ENCODE results near the gene UBA3. TPM values are rescaled to one million over a fixed set of nuclear protein-coding genes. Genes with fewer than 3 reads are reported as not detected.

The UBA3 gene
- total RNA-seq (2014; rRNA removed; shearing (Covaris generic)): 41.0 and 48.4 TPM in 2 replicates

DNA sequence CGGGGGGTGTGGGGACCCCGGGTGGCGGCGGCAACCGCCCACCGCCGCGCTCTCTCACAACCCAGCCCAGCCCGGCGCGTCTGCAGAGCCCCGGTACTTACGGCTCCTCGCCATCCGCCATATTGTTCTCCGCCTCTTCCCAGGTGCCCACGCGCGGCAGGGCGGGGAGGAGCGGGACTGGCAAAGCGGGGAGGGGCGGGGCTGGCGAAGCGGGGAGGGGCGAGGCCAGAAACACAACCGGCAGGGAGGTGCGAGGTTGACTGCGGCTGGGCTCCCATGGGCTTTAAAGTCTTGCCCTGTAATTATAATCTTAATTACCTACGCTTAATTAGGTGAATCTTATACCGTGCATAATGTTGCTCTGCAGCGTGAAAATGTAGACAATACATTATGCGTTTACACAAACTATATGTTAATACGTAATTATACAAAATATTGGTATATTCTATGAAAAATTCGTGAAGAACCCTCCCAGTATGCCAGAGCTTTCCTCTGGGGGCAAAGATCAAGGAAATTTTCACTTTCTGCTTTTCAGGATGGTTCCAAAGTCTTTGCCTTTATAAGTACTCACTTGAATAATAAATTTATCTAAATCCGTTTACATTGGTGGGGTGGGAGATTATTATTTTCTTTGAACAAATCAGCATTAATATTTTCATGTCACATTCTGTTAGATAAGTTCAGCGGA, at the start of gene UBA3:
TSS of gene UBA3 (minus strand) at position 133 of the 688 bp plus-strand sequence. CDS start at position 121, 12 bp downstream.
- Histone ChIP-seq H3K9me3 (replicated peaks) (no peaks in the 10 kb centered on the region), H3K36me3 (no peaks in the 10 kb centered on the region), H3K4me3 (peak within 1 kb of the TSS; percentile 73), H3K4me1 (peaks cover 14% of the 10 kb centered on the region), H3K27ac (peak within 1 kb of the TSS; percentile 61), H3K27me3 (no peaks in the 10 kb centered on the region)
- peak; percentile 83 to 84 for DNase-seq

DNA sequence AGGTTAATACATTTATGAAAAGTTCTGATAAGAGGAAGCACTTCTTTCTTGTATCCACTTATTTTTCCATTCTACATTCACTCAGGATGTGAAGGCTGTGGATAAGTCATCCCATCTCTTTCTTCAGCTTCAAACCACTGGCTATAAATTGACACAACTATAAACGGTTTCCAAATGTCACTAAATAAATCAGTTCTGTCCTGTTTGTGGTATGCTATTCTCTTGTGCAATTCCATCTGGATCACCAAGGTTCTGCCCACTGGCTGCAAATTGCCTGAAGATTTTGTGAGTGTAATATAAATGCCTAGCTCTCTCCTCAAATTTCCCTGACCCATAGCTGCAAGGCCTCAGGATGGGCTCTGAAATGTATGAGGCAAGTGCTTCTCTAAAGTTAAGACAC, 49.4 kb upstream of the UBA3 start:
- no peaks in the 10 kb centered on the region for H3K27me3 ChIP-seq
- no peaks in the 10 kb centered on the region for H3K4me1 ChIP-seq
- H3K36me3 ChIP-seq: no peaks in the 10 kb centered on the region
- no peak overlapping the region for H3K27ac ChIP-seq
- H3K9me3 ChIP-seq (replicated peaks): no peaks in the 10 kb centered on the region
- H3K4me3 ChIP-seq: no peak overlapping the region
- DNase-seq: no peak

DNA sequence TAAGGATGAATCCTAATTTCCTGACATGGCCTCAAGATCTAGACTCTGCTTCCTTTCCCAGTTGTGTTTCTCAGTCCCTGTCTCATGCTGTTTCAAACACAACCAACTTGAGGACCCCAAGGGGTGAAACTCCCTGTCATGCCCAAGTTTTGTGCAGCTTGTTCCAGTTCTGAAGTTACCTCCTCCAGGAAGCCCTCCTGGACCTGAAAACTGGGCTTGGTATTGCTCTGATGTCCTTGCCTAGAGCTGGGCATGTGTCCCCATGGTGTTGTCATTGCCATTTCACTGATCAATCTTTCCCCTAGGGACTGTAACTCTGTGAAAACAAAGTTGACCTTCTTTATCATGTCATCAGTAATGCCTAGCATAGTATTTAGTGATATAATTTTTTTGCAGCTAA, 48.3 kb upstream of the UBA3 start:
- H3K4me1 ChIP-seq: no peaks in the 10 kb centered on the region
- H3K27ac ChIP-seq: no peak overlapping the region
- no peaks in the 10 kb centered on the region for H3K27me3 ChIP-seq
- DNase-seq: no peak
- no peak overlapping the region for H3K4me3 ChIP-seq
- H3K9me3 ChIP-seq (replicated peaks): no peaks in the 10 kb centered on the region
- H3K36me3 ChIP-seq: no peaks in the 10 kb centered on the region

DNA sequence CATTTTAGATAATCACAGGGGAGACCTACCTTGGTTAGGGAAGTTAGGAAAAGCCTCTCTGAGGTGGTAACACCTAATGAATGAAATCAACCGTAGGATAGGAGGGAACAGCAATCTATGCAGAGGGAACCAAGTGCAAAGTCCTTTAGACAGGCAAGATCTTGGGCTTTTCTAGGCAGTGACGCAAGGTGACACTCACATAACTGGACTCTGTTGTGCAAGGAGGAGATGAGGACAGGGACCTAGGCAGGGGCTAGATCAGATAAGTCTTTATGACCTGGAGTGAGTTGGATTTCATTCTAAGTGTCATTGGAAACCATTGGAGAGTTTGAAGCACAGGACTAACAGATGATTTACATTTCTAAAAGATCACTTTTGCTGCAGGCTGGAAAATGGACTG, 46.8 kb upstream of the UBA3 start:
- H3K9me3 ChIP-seq (replicated peaks): no peaks in the 10 kb centered on the region
- peaks cover 7% of the 10 kb centered on the region for H3K4me1 ChIP-seq
- no peak for DNase-seq
- no peak overlapping the region for H3K4me3 ChIP-seq
- no peak overlapping the region for H3K27ac ChIP-seq
- no peaks in the 10 kb centered on the region for H3K36me3 ChIP-seq
- no peaks in the 10 kb centered on the region for H3K27me3 ChIP-seq

DNA sequence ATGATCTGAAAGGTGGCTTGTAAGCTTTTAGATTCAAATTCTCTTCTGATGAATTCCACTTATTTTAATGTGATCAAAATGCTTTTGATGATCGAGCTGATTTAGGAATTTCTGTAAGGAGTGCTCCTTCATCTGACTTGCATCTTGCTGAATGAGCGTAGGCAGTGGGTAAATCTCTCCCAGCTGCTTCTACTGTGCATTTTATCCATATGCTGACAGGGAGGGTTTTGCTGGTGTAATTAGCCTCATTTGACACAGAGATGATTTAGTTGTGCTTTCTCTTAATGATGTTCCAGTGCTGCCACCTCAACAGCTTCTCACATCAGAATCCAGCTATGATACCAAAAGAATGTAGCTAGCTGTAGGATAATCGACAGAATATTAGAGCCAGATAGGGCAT, 46.1 kb upstream of the UBA3 start:
- Histone ChIP-seq H3K36me3 (no peaks in the 10 kb centered on the region), H3K4me3 (no peak overlapping the region)

DNA sequence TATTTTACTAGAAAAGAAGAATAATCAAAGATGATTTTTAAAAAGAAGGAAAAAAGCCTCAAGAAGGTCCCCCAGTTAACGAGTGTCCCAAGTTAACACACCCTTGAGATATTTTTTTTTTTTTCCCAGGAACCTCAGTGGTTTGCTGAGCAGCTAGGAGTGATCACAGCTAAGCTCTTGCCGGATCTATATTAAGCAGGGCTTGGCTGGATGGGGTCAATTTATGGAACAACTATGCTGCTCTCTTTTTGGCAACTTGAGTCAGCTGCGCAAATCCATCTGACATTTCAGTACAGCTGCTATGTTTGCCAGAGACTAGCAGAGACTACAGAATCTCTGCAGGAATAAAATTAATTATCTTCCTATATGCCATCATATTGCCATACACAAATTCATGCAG, 42.2 kb upstream of the UBA3 start, which contains the start of gene LMOD3:
TSS of gene LMOD3 (minus strand) at position 193 of the 400 bp plus-strand sequence. CDS start 209 bp downstream, outside the sequence.
- Histone ChIP-seq H3K4me3 (peak within 1 kb of the TSS; percentile 51), H3K4me1 (peaks cover 7% of the 10 kb centered on the region), H3K36me3 (no peaks in the 10 kb centered on the region), H3K9me3 (replicated peaks) (no peaks in the 10 kb centered on the region), H3K27me3 (no peaks in the 10 kb centered on the region), H3K27ac (no peak within 1 kb of the TSS)
- peak; percentile 66 to 80 for DNase-seq

More for the DNA sequence above, 46.1 kb upstream of the UBA3 start:
- H3K27me3 ChIP-seq: no peaks in the 10 kb centered on the region
- DNase-seq: no peak
- H3K4me1 ChIP-seq: peaks cover 7% of the 10 kb centered on the region
- no peak overlapping the region for H3K27ac ChIP-seq
- H3K9me3 ChIP-seq (replicated peaks): no peaks in the 10 kb centered on the region

DNA sequence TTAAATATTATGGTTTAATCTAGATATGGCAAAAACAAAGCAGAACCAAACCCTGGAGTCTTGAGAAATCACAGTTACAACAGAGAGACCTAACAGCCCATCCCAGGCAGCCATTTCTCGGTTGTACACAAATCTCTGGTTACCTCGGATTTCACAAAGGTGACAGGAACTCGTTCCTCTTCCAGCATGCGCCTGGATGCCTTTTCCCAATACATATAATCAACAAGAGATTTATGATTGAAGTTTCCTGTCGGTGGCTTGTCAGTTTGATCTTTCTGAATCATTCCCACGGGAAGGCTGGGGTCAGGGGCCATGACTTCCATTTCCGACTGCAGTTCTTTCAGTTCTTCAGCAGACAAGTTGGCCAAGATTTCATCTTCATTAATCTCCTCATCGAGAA, 41.8 kb upstream of the UBA3 start:
- H3K27me3 ChIP-seq: no peaks in the 10 kb centered on the region
- peaks cover 10% of the 10 kb centered on the region for H3K4me1 ChIP-seq
- peak in 1 of 2 experiments; percentile 15 for DNase-seq
- no peaks in the 10 kb centered on the region for H3K9me3 ChIP-seq (replicated peaks)
- H3K36me3 ChIP-seq: no peaks in the 10 kb centered on the region
- H3K4me3 ChIP-seq: peak overlapping the region; percentile 51
- no peak overlapping the region for H3K27ac ChIP-seq

DNA sequence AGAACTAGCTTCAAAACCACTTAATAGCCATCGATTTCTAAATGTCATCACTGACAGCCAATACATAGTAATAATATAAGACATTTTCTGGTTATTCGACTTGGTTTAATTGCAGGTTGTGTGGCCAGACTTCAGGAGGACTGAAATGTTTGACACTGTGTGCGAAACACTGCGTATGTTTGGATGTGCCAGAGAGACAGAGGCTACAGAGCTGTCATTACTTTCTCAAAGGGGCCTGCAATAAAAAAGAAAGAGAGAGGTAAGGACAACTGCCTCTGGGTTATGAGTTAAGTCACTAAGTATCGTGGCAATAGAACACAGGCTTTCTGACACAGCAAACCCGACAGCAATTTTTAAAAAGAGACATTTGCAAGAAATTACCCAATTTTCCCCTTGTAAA, 41.3 kb upstream of the UBA3 start:
- H3K27ac ChIP-seq: no peak overlapping the region

DNA sequence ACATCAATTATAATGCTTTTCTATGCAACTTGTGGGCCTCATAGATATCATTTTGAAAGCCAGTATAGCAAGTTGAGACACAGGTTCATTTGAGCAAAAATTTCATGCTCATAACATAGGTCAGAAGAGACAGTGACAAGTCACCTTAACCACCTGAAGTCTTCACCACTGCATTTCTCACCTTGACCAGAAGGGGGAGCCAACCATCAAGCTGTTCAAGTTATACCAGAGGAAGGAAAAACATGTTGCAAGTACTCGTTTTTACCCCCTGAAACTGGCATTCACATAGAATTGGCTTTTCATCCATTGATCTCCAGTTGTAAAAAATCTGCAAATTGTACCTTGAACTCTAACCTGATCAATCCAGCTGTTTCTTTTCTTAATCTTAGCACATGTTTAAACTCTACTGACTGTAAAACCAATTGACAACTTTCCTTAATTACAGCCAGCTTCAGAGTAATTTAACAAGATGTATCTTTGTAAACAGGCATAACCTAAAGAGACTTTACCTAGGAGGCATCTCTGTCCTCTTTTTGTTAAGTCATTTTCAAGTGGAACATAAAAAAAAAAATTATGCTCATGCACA, 40.8 kb upstream of the UBA3 start:
- H3K27ac ChIP-seq: no peak overlapping the region
- H3K36me3 ChIP-seq: no peaks in the 10 kb centered on the region
- peak; percentile 48 to 81 for DNase-seq
- peaks cover 19% of the 10 kb centered on the region for H3K4me1 ChIP-seq
- no peaks in the 10 kb centered on the region for H3K27me3 ChIP-seq
- H3K9me3 ChIP-seq (replicated peaks): no peaks in the 10 kb centered on the region
- no peak overlapping the region for H3K4me3 ChIP-seq

More for the DNA sequence above, 41.3 kb upstream of the UBA3 start:
- peak overlapping the region; percentile 51 for H3K4me3 ChIP-seq
- no peaks in the 10 kb centered on the region for H3K27me3 ChIP-seq
- H3K9me3 ChIP-seq (replicated peaks): no peaks in the 10 kb centered on the region
- no peaks in the 10 kb centered on the region for H3K36me3 ChIP-seq
- no peak for DNase-seq
- peaks cover 15% of the 10 kb centered on the region for H3K4me1 ChIP-seq

DNA sequence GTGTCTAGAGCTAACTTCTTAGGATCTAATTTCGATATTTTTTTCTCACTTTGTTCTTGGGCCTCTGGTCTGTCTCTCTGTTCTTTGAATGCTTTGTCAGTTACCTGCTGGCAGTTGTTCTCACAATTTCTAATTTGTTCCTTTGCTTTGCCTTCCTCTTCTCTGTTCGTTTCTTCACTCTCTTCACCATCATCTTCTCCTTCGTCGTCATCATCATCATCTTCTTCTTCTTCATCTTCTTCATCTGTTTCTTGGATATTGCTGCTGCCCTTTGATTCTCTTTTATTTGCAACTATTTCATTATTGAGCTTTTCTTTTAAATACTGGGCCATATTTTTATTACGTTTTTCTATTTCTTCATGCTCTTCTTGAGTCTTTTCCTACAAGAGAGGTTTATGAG, 39.5 kb upstream of the UBA3 start:
- no peak overlapping the region for H3K4me3 ChIP-seq
- no peaks in the 10 kb centered on the region for H3K9me3 ChIP-seq (replicated peaks)
- no peaks in the 10 kb centered on the region for H3K36me3 ChIP-seq

DNA sequence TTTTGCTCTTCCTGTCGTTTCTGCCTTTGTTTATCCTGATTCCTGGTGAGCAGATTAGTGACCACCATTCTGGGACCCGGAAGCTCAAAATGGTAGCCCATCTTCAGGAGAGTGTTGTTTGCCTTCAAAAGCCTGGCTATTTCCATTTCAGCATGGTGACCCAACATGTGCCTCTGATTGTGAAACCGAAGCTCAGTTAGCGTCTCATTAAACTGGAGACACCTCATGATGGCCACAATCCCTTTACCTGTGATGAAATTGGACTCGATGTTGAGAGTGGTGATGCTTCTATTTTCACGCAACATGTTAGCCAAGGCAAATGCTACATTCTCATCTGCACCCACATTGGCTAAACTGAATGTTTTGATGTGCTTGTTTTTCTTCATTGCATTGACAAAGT, 39.0 kb upstream of the UBA3 start:
- H3K27me3 ChIP-seq: no peaks in the 10 kb centered on the region
- DNase-seq: no peak
- H3K27ac ChIP-seq: no peak overlapping the region
- H3K4me1 ChIP-seq: peaks cover 21% of the 10 kb centered on the region
- H3K9me3 ChIP-seq (replicated peaks): no peaks in the 10 kb centered on the region
- no peaks in the 10 kb centered on the region for H3K36me3 ChIP-seq
- H3K4me3 ChIP-seq: no peak overlapping the region

More for the DNA sequence above, 39.5 kb upstream of the UBA3 start:
- no peak for DNase-seq
- Histone ChIP-seq H3K27me3 (no peaks in the 10 kb centered on the region), H3K4me1 (peaks cover 19% of the 10 kb centered on the region), H3K27ac (no peak overlapping the region)

DNA sequence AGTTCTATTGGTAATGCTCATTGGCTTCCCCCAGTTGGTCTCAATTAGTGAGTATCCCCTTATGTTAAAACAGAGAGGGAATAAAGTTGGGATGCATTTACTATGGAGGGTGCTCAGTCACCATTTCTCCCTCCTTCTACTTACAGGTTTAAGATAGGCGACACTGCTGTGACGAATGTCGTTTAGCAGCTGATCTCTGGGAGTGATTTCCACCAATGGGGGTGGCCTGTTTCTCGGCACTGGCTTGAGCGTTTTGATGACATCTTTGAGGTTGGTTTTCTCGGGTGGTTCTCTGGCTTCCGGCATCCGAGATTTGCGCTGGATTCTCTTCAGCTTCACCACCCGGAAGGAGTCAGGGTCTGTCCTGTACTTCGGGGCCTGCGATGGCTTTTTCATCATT, 38.4 kb upstream of the UBA3 start:
- DNase-seq: no peak
- Histone ChIP-seq H3K36me3 (no peaks in the 10 kb centered on the region), H3K9me3 (replicated peaks) (no peaks in the 10 kb centered on the region), H3K4me3 (no peak overlapping the region), H3K27ac (no peak overlapping the region), H3K27me3 (no peaks in the 10 kb centered on the region), H3K4me1 (peaks cover 25% of the 10 kb centered on the region)

DNA sequence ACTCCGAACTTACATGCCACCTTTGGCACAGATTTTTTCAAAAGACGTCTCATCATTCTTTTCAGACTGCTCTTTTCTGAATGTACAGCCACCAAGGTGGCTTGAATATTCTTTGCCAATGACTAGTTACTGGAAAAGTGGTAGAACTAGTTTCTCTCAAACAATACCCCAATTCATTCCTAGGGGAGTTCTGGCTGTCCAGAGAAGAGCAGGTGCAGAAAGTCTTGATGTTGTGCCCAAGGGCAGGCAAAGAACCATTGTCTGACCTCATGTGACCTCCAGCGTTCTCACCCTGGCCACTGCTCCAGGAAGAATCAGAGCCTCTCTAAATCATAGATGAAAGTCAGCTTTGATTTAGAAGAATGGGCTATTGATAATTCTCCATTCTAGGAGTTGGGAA, 36.7 kb upstream of the UBA3 start:
- H3K36me3 ChIP-seq: no peaks in the 10 kb centered on the region
- peak; percentile 10 to 62 for DNase-seq
- no peaks in the 10 kb centered on the region for H3K9me3 ChIP-seq (replicated peaks)
- peaks cover 24% of the 10 kb centered on the region for H3K4me1 ChIP-seq
- H3K4me3 ChIP-seq: no peak overlapping the region
- H3K27me3 ChIP-seq: no peaks in the 10 kb centered on the region
- no peak overlapping the region; the same call in 1 of the 2 replicates for H3K27ac ChIP-seq

DNA sequence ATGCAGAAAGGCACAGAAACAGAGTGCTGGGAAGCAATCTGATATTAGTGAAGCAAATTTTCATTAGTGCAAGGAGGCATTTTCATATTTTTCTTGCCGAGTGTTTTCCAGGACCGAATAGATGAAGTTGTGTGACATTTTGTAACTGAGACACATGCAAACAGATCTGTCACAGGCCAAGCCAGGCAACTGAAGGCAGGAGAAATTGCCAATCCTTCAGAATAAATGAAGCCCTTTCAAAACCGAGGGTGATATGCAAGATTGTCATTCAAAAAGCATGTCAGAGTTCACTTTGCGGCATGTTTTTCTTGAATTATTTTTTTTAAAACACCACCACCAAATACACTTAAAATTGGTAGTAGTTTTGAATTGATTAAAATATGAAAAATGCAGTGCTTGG, 36.0 kb upstream of the UBA3 start:
- H3K27me3 ChIP-seq: no peaks in the 10 kb centered on the region
- H3K4me3 ChIP-seq: no peak overlapping the region
- no peaks in the 10 kb centered on the region for H3K36me3 ChIP-seq
- H3K27ac ChIP-seq: no peak overlapping the region
- DNase-seq: no peak
- no peaks in the 10 kb centered on the region for H3K9me3 ChIP-seq (replicated peaks)
- H3K4me1 ChIP-seq: peaks cover 24% of the 10 kb centered on the region

DNA sequence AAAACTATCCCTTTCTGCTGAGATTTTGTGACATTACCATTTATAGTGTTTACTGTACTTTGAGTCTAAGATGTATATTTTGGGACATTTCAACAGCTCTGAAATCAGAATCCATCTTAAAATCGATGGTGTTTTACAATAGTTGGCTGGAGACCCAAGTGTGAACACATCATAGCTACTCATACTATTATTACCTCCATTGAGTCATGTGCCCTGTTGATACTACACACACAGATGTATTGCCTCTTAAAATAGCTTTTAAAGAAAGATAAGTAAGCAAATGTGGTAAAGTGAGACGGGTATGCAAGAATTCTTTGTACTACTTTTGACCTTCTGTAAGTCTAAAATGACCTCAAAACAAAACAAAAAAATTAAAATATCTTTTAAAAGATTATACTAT, 35.6 kb upstream of the UBA3 start:
- no peaks in the 10 kb centered on the region for H3K27me3 ChIP-seq
- H3K27ac ChIP-seq: no peak overlapping the region
- no peaks in the 10 kb centered on the region for H3K36me3 ChIP-seq
- H3K9me3 ChIP-seq (replicated peaks): no peaks in the 10 kb centered on the region
- H3K4me1 ChIP-seq: peaks cover 24% of the 10 kb centered on the region
- no peak for DNase-seq
- H3K4me3 ChIP-seq: no peak overlapping the region
